RPMI8226 (cell line): Measurements from ENCODE around the gene PRPS1.
"Not testable (repeated sequence)": the region's sequence is repeated elsewhere in the genome, so short reads cannot be mapped to it uniquely, and the experiment has no call there.

Source experiments
- DNase-seq: peaks from one replicate; pipeline ENCODE4 v3.0.0-alpha.2; 2015

Gene PRPS1

GRCh38 chrX:107627838-107628661 is at the start of gene PRPS1:
PRPS1 (plus strand) TSS chrX:107628510; CDS start chrX:107628629, 119 bp downstream.
- DNase-seq, result peak; percentile 96

GRCh38 chrX:107579956-107580355 is 48.4 kb upstream of the PRPS1 start:
- no peak for DNase-seq

- DNase-seq, result no peak
Measured at GRCh38 chrX:107581923-107582322, 46.4 kb upstream of the PRPS1 start.

DNA sequence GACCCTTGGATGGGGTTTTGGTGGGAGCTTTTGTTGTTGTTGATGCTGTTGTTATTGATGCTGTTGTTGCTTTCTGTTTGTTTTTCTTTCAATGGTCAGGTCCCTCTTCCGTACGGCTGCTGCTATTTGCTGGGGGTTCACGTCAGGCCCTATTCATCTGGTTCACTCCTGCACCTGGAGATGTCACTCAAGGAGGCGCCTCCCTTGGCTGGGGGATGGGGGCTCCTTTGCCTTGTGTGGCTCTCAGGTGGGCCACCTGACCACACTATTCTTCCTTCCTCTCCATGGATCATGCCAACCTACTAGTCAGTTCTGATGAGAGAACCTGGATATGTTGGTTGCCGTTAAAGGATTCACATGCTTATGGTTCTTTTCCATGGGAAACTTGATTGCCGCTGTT is 39.1 kb upstream of the PRPS1 start:
- DNase-seq, result no peak

DNA sequence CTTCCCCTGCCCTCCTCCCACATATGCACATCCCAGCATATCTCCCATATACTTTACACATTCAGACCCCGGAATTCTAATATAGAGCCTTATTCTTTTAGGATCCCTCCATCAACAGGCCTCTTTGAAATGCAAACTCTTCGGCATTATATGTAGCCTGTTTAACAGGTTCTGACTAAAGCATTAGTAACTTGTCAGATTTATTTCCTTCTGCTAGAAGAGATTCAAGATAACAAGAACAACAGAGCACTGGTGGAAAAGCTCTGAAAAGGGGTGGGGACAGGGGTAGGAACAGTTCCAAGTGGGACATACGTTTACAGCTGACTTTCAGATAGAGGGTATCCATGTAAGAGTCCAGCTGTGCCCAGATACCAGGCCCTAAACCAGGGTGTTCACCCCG is 31.7 kb upstream of the PRPS1 start:
- DNase-seq, result no peak

DNA sequence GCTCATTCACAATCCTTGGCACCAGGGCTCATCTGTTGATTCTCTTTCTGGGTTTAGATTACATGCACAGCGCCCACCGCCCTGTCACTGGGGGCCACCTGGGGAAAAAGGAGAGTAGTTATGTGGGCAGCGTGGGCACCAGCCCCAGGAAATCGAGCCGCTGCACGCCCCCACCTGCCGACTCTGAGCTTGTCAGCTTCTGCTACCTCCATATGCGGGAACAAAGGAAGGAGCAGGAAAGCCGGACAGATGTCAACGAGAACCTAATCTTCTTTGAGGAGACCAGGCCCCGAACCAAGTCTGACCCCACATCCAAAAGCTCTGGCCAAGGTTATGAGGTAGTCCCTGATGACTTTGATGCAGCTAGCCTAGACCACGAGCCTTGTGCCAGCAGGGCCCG is 31.0 kb upstream of the PRPS1 start:
- DNase-seq, result no peak

DNA sequence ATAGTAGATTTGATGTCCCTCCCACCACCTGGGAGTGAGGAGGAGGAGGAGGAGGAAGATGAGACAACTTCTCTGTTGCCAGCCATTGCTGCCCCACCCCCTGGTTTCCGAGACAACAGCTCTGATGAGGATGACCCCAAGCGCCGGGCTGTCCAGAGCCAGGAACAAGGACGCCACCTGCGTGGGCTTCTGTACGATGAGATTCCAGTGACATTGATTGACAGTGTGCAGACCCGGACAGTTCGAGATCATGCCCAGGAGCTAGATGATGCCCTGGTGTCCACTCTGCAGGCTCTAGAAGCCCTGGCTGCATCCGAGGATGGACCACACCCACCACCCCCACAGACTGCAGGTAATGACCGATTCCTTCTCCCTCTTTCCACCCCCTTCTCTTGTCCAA is 30.5 kb upstream of the PRPS1 start:
- DNase-seq, result no peak

- DNase-seq, result no peak
Measured at GRCh38 chrX:107599450-107599861, 28.9 kb upstream of the PRPS1 start.

GRCh38 chrX:107600366-107600765 is 27.9 kb upstream of the PRPS1 start:
- DNase-seq, result no peak

DNA sequence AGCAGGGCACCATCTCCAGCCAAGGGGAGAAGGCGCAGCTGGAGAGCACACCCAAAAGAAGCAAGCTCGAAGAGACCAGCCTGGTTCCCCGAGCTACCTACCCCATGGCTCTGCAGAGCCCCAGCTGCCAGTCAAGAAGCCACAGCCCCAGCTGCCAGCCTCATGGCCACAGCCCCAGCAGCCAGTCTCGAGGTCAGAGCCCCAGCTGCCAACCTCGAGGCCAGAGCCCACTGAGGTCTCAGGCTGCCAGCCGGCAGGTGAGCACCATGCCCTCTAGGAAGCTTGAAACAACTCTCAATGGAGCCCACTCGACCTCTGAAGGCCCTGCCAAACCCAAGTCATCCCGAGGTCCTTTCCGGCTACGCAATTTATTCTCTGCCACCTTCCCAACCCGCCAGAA is 27.0 kb upstream of the PRPS1 start:
- DNase-seq, result peak; percentile 8

DNA sequence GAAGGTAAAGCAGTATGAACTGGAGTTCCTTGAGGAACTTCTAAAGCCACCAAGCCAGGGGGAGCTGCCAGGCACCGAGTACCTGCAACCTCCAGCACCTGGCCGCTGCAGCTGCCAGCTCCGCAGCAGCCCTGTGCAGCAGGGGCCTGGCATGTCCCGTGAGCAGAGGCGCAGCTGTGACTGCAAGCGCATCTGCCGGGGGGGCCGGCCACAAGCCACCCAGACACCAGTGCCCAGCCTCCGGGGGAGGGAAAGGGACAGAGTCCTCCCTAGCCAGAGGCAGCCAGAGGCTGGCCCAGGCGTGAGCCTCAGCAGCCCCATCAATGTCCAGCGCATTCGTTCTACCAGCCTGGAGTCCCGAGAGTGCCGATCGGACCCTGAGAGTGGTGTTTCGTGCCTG is 26.6 kb upstream of the PRPS1 start:
- DNase-seq, result no peak

DNA sequence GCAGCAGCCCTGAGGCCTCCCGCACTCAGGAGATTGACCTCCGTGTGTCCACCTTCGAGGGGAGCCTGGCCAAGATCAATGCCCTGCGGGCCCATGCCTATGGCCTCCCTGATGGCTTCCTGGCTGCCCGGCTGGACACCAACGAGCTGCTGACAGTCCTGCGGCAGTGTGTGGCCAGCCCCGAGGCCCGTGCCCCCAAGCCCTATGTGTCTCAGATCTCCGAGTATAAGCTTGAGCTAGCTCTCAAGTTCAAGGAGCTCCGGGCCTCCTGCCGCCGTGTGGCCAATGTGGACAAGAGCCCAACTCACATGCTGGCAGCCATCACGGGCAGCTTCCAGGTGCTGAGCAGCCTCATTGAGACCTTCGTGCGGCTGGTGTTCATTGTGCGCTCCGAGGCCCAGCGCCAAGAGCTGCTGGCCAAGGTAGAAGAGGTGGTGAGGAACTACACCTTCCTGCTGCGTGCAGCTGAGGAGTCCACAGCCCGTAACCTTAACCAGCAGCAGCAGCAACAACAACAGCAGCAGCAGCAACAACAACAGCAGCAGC is 25.5 kb upstream of the PRPS1 start:
- no peak for DNase-seq

DNA sequence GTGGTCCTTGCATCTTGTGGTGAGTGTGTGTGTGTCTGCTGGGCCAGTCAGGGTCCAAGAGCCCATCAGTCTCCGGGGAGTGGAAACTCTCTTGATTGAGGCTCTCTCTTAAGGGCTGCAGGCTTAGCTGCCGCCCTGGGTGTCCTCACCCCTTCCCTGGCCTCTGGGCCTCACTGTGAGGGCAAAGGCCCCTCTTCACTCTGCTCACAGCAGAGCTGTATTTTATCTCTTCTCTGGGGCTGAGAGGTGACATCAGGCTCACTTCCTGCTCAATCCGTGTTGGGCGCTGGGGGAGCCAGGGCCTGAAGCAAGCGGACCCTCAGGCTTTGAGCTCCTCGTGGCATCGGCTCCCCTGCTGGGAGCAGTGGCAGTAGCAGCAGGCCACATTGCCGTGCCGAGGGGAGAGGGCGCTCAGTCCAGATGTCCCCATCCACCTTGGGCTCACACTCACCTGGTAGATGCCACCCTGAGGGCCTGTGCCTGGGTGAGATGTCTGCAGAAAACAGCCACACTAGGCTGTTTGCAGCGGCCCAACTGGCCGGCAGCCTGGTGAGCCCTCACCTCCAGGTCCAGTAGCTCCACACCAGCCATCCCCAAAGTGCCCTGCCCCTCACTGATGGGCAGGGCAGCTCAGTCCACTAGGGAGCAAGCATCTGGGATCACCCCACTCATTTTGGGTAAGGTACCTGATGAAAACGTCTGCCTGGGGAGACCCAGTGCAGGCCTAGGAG is 24.7 kb upstream of the PRPS1 start:
- no peak for DNase-seq

GRCh38 chrX:107609061-107609460 is 19.2 kb upstream of the PRPS1 start:
- not testable (repeated sequence) for DNase-seq

DNA sequence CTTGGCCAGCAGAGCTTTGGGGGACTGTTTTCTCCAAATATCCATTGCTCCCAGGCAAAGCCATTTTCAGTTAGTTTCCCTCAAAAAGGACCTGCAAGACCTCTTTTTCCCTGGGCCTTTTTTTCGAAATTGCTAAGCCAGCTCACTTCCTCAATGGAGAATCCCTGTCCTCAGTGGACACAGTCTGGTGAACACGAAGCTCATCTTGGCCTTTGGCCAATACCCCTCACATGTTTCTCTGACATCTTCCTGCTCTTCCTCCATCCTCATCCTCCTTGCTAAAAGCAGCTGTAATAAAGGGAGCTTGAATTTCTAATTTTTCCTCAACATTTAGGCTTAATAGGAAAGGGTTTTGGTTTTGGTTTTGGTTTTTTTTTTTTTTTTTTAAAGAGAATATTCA is 17.6 kb upstream of the PRPS1 start:
- DNase-seq, result no peak

GRCh38 chrX:107619885-107620322 is 8.4 kb upstream of the PRPS1 start:
- DNase-seq, result no peak

DNA sequence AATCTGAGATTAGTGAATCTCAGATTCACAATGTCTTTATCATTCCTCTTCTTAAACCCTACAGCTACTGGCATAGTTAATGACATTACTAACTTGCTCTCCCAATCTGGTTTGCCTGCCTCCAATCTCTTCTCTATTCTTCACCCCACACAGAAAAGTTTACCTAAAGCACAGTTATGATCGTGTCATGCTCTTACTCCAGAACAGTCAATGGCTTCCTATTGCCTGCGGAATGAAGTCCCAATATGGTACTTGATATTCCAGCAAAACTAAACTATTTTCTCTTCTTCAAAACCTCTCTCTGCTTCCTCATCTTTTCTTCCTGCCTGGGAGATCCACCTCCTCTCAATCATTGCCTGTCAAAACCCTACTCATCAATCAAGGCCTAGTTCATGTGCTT is 3.4 kb upstream of the PRPS1 start:
- DNase-seq, result no peak

- no peak for DNase-seq
Measured at GRCh38 chrX:107625739-107626138, 2.6 kb upstream of the PRPS1 start.

- no peak for DNase-seq
Measured at GRCh38 chrX:107626481-107626880, 1.8 kb upstream of the PRPS1 start.

DNA sequence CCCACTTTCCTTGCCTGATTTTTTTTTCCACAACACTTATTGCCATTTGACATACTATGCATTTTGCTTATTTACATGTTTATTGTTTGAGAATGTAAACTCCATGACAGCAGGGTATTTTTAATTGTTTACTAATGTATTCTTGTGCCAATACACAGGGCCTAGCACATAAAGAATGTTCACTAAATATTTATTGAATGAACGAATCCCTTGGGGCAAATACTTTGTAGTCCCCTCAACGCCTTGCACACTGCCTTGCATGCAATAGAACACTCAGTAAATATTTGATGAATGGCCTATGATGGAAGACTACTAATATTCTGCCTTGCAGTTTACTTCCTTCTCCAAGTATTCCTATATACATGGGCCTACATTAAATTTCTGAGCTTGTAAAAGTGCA is 1.4 kb upstream of the PRPS1 start:
- no peak for DNase-seq

DNA sequence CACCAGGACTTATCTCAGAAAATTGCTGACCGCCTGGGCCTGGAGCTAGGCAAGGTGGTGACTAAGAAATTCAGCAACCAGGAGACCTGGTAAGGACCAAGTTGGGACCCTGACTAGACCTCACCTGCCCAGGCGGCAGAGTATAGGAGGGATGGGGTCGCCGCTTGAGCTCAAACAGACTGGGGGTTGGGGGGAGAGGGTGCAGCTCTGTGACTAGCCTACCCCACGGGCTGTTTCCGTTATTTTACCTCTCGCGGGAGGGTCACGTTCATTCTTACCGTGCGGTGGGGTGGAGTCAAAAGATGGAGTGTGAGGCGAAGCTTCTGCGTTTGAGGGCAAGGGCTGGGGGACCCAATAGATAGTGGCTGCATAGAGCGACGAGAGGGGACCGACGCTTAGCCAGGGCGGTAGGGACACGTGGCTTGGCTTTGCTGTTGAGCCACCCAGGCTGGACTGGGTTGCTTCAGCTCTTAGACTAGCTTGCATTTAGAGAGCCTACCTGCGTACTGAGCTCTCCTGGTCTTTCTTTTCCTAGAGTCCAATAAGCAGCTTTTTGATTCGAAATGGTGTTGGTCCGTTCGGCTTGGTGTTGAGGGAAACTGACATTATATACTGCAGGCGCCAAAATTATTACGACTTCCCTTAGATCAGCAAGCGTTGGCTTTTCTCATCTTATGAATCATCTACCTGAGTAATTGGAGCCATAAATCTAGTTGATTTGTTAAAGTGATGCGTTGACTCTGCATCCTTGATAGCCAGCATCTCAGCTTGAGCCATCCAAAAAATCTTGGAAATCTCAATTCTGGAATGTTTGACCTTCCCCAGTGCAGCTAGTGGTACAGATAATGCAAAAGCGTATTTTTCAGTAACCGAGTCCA is 591 bp downstream of the PRPS1 start:
- peak; percentile 52 for DNase-seq

GRCh38 chrX:107629540-107629909 is 1.2 kb downstream of the PRPS1 start:
- peak; percentile 52 for DNase-seq
